Activated T-cell treated with anti-CD3 and anti-CD28 coated beads for 1 hour (primary cell): Measurements from ENCODE around the gene SUSD2.
"Not testable (repeated sequence)": the region's sequence is repeated elsewhere in the genome, so short reads cannot be mapped to it uniquely, and the experiment has no call there.

Experiments used
- DNase-seq: peaks from one replicate; pipeline ENCODE4 v3.0.0-alpha.2; 2020; ENCODE audit warnings: low read depth

Gene SUSD2, protein sequence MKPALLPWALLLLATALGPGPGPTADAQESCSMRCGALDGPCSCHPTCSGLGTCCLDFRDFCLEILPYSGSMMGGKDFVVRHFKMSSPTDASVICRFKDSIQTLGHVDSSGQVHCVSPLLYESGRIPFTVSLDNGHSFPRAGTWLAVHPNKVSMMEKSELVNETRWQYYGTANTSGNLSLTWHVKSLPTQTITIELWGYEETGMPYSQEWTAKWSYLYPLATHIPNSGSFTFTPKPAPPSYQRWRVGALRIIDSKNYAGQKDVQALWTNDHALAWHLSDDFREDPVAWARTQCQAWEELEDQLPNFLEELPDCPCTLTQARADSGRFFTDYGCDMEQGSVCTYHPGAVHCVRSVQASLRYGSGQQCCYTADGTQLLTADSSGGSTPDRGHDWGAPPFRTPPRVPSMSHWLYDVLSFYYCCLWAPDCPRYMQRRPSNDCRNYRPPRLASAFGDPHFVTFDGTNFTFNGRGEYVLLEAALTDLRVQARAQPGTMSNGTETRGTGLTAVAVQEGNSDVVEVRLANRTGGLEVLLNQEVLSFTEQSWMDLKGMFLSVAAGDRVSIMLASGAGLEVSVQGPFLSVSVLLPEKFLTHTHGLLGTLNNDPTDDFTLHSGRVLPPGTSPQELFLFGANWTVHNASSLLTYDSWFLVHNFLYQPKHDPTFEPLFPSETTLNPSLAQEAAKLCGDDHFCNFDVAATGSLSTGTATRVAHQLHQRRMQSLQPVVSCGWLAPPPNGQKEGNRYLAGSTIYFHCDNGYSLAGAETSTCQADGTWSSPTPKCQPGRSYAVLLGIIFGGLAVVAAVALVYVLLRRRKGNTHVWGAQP

DNA sequence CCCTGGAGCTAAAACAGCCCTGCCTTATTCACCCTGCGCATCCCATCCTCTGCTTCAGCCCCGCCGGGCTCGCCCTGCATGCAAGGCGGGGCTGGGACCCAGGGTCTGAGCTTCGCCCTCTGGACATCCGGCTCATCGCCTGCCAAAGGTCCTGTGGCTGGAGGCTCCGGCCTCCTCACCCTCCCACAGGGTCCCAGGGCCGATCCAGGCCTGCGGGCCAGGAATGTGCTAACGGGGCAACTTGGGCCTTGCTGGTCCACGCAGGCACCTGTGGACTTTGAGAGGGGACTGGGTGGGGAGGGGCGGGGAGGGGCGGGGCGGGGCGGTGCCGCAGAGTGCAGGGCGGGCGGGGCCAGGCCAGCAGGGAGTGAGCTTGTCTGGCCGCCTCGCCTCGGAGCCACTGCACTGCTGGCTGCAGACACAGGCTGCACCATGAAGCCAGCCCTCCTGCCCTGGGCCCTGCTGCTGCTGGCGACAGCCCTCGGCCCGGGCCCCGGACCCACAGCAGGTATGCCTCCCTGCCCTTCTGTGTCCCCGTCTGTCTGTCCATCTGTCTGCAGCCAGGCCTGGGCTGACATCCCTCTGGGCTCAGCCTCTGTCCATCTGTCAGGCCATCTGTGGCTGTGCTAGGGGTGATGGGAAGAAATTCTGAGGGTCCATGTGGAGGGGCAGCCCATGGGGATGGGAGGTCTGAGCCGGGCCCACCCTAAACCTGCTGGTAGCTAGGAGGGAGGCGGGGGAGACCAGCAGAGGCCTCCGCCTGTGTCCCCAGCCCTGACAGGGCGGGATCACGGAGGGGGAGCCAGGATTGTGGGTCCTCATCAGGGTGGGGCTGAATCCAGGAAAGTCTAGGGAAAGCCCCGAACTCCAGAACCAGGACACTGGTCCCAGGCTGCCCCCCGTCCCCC is at the start of gene SUSD2:
TSS of gene SUSD2 (plus strand) at position 400 of the 908 bp plus-strand sequence. CDS start at position 433, 33 bp downstream.
- DNase-seq, result no peak

DNA sequence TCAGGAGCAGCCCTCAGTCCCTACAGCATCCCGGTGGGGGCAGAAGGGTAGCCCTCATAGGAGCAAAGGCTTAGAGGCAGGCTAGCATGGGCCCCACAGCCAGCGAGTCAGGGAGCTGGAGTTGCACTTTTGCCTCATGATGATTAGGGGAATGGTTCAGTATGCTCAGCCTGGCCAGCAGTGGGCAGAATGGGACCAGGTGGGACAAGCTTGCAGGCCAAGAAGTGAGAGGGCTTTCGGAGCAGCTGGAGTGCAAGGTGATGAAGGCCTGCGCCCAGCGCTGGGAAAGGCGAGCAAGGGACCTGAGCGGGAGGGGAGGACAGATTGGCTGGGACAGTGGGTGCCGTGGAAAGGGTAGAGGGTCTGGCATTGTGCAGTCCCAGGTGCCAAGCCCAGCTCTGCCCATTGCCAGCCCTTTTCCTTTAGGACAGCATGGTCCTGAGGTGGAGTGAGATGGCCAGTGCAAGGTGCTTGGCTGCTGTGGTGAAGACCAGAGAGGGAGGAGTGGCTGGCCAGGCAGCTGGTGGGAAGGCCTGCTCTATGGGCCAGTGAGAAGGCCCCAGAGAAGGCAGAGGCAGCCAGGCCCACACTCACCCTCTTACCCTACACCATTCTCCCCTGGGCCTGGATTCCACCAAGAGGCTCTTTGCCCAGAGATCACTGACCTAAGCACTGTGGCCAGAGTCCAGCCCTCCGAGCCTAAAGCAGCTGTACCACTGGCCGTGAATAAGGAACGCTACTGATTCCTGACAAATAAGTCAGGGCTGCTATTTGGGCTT is 47.9 kb upstream of the SUSD2 start:
- peak; percentile 33 for DNase-seq

DNA sequence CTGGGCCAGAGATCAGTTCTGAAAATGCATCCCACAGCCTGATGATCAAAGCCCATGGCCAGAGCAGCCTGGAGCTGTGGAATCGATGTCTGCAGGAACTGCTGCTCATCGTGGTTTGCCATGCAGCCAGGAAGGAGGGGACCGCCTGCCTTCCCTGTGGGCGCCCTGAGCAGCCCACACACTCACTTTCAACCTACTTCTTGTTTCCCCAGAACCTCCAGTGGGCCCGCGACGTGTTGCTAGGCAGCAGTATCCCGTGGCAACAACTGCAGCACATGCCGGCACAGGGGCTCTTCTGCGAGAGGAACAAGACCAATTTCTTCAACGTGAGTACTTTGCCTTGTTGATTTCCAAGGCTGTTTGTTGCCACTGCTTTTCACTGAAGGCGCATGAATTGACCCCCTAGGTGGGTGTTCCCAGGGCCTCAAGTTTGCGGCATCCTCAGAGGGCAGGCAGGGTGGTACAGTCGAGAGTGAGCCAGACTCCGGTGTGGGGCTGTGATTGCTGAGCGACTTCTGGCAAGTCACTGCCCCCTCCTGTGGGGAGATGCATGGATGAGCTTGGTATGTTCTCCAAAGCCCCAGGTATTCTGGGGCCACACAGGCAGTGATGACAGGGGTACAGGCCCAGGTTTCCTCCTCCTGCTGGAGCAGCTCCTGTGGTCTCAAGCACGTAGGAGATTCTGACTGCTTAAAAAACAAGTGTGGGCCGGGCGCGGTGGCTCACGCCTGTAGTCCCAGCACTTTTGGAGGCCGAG is 47.0 kb upstream of the SUSD2 start:
- DNase-seq, result peak; percentile 72

DNA sequence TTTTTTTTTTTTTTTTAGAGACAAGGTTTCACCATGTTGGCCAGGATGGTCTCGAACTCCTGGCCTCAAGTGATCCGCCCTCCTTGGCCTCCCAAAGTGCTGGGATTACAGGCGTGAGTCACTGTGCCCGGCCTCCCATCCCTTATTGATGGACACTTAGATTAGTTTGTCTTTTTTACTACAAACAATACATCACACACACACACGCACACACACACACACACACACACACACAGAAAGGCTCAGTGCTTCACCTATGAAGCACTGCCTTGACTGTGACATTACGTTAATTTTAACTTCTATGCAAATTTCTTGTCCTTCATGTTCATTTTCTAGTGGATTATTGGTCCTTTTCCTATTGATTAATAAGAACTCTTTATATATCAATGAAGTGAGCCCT is 44.8 kb upstream of the SUSD2 start:
- not testable (repeated sequence) for DNase-seq

DNA sequence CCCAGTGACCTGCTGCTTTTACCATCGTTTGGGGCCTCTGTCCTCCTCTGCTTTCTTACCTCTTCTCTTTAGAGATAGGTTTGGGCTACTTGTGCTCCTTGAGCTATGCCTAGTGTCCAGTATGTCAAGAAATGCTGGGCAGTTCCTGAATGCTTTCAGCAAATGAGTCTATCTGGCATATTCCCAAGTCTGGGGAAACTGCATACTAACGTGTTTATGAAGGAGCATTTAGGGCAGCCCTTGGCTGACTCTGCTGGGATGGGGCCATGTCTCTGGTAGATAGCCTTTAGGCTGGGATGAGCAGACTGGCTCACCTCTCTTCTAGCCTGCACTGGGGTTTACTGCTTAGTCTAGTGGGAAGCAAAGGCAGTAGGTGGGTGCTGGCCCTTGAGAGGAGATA is 43.7 kb upstream of the SUSD2 start:
- no peak for DNase-seq

DNA sequence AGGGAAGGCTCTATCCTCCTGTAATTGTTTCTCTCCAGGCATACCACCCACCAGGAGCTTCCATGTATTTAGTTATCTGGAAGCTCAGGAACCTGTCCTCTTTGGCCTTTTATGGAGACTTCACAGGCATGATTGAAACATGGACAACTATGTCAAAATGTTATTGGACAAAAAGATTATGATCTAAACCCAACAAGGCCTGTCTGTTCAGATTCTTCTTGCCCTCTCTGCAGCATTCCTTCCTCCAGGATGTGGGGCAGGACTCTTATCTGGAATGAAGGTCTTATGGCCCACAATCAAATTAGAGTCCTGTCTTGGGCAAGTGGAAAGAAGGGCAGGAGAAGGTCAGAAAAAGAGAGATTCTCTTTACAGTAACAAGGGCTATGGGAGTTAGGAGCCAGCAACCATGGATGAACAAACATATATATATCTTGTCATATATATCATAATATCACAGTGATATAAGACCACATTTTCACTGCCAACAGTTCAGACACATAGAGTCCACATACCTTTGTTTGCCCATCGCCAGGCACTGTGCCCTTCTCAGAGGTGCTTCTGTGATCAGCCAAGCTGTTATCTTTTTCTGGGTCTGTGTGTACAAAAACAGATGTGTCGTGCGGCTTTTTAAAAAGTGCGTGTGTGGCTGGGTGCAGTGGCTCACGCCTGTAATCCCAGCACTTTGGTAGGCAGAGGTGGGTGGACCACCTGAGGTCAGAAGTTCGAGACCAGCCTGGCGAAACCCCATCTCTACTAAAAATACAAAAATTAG is 42.5 kb upstream of the SUSD2 start:
- DNase-seq, result no peak

DNA sequence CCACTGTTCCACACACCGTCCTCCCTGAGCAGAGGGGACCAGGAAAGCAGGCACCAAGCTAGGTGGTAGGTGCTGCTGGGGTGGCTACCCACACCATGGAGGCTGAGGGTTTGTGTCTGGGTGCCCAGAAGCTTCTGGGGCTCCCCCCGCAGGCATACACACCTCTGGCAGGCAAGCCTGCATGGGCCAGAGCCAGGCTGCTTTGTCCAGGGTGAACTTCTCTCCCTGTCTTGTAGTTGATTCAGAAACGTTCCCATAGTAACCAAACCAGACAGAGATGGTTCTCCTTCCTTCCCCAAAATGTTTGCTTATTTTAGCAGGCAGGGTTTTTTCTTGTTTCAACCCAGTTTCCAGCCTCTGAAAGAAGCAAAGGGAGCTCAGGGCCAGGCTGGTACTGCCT is 40.9 kb upstream of the SUSD2 start:
- DNase-seq, result no peak

DNA sequence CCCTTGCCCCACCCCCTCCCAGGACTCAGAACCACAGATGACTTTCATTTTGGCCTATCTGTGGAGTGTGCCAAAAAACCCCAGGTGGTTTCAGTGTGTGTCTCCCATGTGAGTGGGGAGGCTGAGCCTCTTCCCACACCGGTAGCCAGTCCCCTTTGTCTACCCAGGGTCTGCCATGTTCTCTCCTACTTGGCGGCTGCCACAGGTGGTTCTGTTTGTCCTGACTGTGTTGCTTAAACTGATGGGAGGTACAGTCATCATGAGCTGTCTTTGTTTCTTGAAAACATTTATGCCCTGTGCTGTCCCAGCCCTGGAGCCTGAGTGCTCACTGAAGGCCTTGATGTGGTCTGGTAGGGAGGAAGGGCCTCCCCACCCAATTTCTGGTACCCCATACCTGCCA is 39.7 kb upstream of the SUSD2 start:
- no peak for DNase-seq

DNA sequence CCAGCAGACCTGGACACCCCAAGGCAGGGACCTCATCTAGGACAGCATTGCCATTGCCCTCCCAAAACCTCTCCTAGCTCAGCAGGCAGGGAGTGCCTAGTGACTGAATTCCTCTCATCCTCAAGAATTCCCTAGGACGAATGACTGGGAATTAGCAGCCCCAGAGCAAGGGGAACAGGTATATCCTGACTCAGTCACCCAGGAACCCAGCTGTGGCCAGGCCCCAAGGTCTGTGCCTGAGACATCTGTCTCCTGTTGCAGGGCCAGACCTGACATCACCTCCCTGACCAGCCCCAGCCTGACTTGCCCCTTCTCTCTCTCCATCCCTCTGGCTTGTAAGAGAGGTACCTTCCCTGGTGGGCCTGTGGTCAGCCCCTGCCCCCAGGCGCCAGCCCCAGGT is 39.0 kb upstream of the SUSD2 start:
- DNase-seq, result no peak

DNA sequence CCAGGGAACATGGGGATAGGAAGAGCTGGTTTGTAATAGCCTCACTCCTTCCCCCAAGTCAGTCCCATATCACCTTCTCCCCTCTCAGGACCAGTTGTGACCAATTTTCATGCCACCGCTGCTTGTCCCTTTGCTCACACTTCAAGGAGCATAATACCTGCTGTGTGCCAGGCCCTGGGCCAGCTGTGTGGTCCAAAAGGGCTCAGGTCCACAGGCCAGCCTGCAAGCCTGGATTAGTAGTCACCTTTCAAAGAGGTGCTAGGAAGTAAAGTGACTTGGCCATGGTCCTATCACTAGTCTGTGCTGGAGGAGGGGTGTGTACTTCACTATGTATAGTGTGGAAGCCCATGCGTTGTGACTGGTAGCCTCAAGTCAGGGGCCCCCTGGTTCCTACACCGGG is 38.5 kb upstream of the SUSD2 start:
- no peak for DNase-seq

DNA sequence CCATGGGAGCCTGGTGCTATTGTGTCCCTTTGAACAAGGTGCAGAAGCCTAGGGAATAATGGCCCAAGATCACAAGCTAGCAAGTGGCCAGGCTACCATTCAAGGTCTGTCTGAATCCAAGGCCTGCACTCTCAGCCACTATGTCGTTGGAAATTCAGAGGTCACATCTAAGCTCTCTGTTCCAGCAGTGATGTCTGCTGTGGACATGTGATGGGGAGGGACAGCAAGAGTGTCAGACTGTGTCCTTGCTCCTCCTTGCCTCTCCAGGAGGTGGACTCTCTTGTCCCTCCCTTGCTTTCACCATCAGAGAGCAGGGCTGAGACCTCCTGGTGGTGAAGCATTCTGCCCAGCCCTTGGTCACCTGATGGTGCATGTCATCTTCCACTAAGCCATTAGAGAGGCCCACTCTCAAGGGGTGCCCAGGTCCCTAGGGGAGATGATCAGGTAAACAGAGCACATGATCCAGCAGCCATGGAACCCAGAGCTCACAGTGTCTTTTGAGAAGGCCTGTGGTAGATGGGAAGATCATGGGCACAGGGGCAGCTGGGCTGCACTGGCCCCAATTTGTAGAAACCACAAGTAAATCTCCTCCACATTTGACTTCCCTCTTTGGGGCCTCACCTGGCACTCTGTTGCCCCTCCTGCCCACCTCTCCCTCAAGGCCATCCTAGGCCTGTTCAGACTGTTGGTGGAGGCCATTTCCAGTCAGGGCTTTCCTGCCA is 37.1 kb upstream of the SUSD2 start:
- no peak for DNase-seq

DNA sequence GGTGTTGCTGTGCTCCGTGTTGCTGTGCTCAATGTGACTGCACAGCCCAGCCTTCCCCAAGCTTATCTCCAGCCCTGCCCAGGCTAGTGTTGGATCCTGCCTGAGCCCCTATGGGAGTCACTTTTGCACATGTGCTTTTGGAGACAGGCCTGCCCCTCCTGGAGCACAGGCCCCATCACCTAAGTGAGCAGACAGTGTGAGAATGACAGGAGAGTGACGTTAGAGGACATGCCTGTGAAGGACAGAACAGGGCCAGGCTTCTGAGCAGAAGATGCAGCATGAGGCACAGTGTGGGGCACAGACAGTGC is 36.6 kb upstream of the SUSD2 start:
- DNase-seq, result no peak

DNA sequence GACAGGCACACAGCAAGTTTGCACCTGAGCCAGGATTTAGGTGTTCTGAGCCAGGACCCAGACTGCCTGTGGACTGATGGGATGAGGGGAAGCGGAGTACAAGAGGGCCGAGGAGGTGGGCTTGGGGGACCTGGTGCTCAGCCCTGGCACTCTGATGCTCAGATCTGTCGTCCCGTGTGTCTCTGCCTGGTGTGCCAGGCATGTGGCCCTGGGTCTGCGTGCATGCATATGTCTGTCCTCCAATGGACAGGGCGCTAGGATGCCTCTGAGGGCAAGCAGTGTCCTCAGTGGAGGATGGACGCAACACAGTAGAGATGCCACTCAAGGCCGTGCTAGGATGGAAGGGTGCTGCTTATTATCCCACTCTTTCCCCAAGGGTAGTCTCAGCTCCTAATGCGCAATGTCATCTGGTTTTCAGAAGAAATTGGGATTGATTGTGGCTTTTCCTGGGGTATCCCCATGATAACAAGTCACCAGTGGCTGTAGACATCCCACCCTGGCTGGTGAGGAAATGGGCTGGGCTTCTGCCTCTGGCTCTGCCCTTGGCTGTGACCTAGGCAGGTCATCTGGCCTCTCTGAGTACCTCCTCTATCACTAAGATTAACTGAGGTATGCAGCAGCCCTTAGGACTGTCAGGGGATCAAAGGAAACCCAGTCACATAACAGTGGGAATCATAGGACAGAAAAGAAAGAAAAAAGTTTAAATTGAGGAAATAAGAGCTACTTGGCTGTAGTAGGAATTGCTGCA is 35.7 kb upstream of the SUSD2 start:
- no peak for DNase-seq

DNA sequence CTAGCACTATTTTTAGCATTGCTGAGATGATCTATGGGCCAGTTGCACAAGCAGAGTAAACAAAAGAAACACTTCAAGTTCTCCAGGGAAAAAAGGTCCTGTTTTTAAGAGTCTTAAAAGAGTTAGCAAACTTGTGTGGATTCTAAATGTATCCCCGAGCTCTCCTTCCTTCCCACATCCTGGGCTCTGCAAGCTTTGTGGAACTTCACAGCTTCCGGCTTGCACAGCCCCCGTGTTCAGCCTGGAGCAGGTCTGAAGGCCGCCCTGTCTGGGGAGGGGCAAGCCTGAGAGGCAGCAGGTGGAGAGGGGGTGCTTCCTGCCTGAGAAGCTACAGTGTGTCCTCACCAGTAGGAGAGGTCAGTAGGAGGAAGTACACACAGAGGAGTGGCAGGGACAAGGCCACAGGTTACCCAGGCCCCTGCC is 35.1 kb upstream of the SUSD2 start:
- peak; percentile 22 for DNase-seq

DNA sequence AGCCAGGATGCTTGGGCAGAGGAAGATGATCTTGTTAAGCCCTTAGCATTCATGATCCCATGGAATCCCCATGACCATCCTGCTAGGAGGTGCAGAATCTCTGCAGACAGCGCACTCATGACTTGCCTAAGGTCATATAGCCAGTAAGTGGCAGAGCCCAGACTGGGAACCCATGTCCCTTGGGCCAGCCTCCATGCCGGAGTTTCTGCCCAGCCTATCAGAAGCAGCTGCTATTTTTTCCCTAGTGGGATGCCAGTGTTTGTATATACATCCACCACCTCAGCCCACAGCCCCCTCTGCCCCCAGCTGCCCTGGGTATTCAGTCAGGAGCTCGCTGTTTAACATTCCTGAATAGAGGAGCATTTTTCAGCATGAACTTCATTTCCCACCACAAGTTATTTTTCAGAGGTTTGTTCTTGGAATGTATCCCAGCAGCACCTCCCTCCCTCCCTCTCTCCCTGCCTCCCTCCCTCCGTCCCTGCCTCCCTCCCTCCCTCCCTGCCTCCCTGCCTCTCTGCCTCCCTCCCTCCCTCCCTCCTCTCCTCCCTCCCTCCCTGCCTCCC is 34.4 kb upstream of the SUSD2 start:
- no peak for DNase-seq

DNA sequence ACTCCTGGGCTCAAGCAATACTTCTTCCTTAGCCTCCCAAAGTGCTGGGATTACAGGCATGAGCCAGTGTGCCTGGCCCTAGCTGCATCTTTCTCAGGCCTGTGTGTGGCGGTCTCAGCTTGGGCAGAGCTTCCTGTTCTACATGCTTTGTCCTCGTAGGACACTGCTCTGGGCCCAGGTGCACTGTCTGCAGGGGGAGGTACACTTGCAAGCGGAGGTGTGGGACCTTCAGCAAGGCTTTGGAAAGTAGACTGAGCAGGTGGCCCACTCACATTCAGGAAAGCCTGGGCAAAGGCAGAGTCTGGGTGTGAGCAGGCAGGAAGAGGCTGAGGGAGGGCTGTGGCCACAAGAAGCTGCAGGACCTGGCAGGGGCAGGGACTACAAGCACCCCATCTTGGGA is 33.6 kb upstream of the SUSD2 start:
- no peak for DNase-seq

DNA sequence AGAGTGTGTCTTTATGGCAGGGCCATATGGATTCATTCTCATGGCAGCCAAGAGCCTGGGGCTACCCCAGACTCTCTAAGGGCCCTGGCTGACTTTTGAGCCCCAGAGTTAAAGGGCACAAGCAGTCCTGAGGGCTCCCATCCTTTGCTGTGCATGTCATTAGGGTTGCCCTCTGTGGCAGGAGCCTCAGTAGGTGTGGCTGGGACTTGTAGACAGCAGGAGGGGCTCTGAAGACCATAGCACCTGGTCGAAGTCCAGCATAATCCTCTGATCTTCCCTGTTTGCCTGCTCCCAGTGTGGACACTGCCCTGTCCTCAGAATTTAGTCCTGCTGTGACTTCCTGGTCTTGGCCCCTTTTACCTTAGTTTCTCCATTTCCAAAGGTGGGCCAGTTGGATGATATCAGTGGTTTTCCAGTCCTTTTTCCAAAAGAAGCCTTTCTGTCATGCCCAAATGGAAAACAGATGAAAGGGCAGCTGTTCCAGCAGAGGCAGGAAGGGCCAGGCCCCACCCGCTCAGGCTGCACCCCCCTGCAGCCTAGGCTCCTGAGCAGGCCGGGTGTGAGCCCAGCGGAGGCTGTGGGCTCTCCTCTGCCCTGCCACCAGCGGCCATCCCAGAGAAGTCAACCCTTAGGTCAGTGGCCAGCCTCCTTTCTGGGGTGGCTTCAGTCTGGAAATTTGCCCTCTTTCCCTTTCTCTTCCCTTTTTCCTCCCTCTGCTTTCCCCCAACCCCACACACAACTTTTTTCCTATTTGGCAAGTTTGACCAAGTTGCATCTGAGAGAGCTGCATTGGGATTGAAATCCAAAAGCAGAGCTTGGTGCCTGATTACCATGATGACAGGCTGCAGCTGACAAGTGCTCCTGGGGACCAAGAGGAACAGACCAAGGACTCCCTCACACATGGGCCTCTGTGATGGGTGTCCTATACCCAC is 32.8 kb upstream of the SUSD2 start:
- DNase-seq, result no peak
